ENCODE results near the gene INPP4B. TPM values are rescaled to one million over a fixed set of nuclear protein-coding genes. Genes with fewer than 3 reads are reported as not detected.

Gene INPP4B
- polyA plus RNA-seq, 1 of the 3 experiments (the other 2 are of a cell fraction), result 0.08 TPM

DNA sequence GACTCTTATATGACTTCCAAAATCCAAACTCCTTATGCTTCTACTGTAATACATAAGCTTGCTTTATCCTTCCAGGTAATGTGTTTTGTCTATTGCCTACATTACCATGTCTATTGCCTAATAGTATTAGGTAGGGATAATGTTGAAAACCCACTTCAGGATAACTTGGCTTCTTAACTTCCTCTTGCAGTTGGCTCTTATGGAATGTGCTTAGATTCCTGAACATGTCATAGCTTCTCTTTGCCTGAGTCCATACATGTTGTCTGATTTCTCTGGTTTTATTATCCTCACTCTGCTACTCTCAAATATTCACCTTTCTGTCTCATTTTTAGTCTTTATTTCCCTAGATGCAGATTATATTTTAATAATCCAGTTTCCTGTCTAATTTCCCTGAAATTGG, 609.8 kb downstream of the INPP4B start:
- no peaks in the 10 kb centered on the region for H3K9me2 ChIP-seq
- no peaks in the 10 kb centered on the region for H4K20me1 ChIP-seq (ENCODE audit: insufficient read depth)
- POLR2A ChIA-PET, result no interaction called here
- no peak for TF ChIP-seq MEF2A (IDR thresholded peaks at IDR 0.05; ENCODE audit: borderline replicate concordance, low read depth)
- TF ChIP-seq MXI1 (IDR thresholded peaks at IDR 0.05; ENCODE audit: low read depth, low read length), result no peak
- TF ChIP-seq, protein P1, sequence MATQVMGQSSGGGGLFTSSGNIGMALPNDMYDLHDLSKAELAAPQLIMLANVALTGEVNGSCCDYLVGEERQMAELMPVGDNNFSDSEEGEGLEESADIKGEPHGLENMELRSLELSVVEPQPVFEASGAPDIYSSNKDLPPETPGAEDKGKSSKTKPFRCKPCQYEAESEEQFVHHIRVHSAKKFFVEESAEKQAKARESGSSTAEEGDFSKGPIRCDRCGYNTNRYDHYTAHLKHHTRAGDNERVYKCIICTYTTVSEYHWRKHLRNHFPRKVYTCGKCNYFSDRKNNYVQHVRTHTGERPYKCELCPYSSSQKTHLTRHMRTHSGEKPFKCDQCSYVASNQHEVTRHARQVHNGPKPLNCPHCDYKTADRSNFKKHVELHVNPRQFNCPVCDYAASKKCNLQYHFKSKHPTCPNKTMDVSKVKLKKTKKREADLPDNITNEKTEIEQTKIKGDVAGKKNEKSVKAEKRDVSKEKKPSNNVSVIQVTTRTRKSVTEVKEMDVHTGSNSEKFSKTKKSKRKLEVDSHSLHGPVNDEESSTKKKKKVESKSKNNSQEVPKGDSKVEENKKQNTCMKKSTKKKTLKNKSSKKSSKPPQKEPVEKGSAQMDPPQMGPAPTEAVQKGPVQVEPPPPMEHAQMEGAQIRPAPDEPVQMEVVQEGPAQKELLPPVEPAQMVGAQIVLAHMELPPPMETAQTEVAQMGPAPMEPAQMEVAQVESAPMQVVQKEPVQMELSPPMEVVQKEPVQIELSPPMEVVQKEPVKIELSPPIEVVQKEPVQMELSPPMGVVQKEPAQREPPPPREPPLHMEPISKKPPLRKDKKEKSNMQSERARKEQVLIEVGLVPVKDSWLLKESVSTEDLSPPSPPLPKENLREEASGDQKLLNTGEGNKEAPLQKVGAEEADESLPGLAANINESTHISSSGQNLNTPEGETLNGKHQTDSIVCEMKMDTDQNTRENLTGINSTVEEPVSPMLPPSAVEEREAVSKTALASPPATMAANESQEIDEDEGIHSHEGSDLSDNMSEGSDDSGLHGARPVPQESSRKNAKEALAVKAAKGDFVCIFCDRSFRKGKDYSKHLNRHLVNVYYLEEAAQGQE (IDR thresholded peaks at IDR 0.05; ENCODE audit: low read depth, low read length), result no peak
- no peak for TF ChIP-seq RAD21 (IDR thresholded peaks at IDR 0.05; ENCODE audit: low read length)
- TF ChIP-seq JUND (IDR thresholded peaks at IDR 0.05), result no peak
- TF ChIP-seq CHD2 (IDR thresholded peaks at IDR 0.05; ENCODE audit: low read length, partially characterized antibody), result no peak
- no peaks in the 10 kb centered on the region for H3K9me3 ChIP-seq
- no peak overlapping the region for H3K9ac ChIP-seq
- H3F3A ChIP-seq (replicated peaks; ENCODE audit: insufficient read depth), result no peaks in the 10 kb centered on the region
- no peak overlapping the region for H3K4me3 ChIP-seq (ENCODE audit: low read depth in 2 of 2, low read length in 1 of 2)
- H3K27me3 ChIP-seq (ENCODE audit: insufficient read depth), result no peaks in the 10 kb centered on the region
- H3K4me1 ChIP-seq (ENCODE audit: control insufficient read depth in 1 of 2, insufficient read depth in 2 of 2, low read depth in 1 of 2, low read length in 1 of 2), result no peaks in the 10 kb centered on the region
- H3K27ac ChIP-seq (ENCODE audit: low read depth in 2 of 2, low read length in 1 of 2), result no peak overlapping the region
- no peak for DNase-seq
- no peaks in the 10 kb centered on the region for H3K36me3 ChIP-seq (replicated peaks in 1 of 2; ENCODE audit: control insufficient read depth in 1 of 2, insufficient read depth in 2 of 2, low read length in 1 of 2)
- H3K4me2 ChIP-seq, result no peak overlapping the region
- H2AFZ ChIP-seq (ENCODE audit: low read depth), result no peak overlapping the region
- CTCF ChIA-PET, result no interaction called here
- H3K79me2 ChIP-seq (ENCODE audit: insufficient read depth), result no peaks in the 10 kb centered on the region

- no peaks in the 10 kb centered on the region for H3K79me2 ChIP-seq (ENCODE audit: insufficient read depth)
- H3K4me3 ChIP-seq (ENCODE audit: low read depth in 2 of 2, low read length in 1 of 2), result no peak overlapping the region
- H2AFZ ChIP-seq (ENCODE audit: low read depth), result no peak overlapping the region
- H3K27me3 ChIP-seq (ENCODE audit: insufficient read depth), result no peaks in the 10 kb centered on the region
- no peaks in the 10 kb centered on the region; a peak in 1 of 4 replicates for H3K4me1 ChIP-seq (ENCODE audit: control insufficient read depth in 1 of 2, insufficient read depth in 2 of 2, low read depth in 1 of 2, low read length in 1 of 2)
- no peak overlapping the region for H3K4me2 ChIP-seq
- H3K27ac ChIP-seq (ENCODE audit: low read depth in 2 of 2, low read length in 1 of 2), result no peak overlapping the region
- H4K20me1 ChIP-seq (ENCODE audit: insufficient read depth), result no peaks in the 10 kb centered on the region
- no peaks in the 10 kb centered on the region for H3K9me3 ChIP-seq
- no peaks in the 10 kb centered on the region for H3F3A ChIP-seq (replicated peaks; ENCODE audit: insufficient read depth)
- TF ChIP-seq RCOR1 (IDR thresholded peaks at IDR 0.05; ENCODE audit: low read length) (no peak), MXI1 (IDR thresholded peaks at IDR 0.05; ENCODE audit: low read depth, low read length) (no peak), MAX (IDR thresholded peaks at IDR 0.05; ENCODE audit: low read depth) (no peak), CTCF (IDR thresholded peaks at IDR 0.05) (no peak), GABPA (IDR thresholded peaks at IDR 0.05; ENCODE audit: low read depth) (no peak), POLR2AphosphoS5 (IDR thresholded peaks at IDR 0.05; ENCODE audit: low read depth, low read length) (no peak), USF2 (IDR thresholded peaks at IDR 0.05; ENCODE audit: borderline replicate concordance, low read depth, low read length) (no peak), CHD2 (IDR thresholded peaks at IDR 0.05; ENCODE audit: low read length, partially characterized antibody) (no peak), TCF12 (IDR thresholded peaks at IDR 0.05) (no peak), FOXM1 (IDR thresholded peaks at IDR 0.05; ENCODE audit: low read depth) (no peak)
- TF ChIP-seq, protein P2, sequence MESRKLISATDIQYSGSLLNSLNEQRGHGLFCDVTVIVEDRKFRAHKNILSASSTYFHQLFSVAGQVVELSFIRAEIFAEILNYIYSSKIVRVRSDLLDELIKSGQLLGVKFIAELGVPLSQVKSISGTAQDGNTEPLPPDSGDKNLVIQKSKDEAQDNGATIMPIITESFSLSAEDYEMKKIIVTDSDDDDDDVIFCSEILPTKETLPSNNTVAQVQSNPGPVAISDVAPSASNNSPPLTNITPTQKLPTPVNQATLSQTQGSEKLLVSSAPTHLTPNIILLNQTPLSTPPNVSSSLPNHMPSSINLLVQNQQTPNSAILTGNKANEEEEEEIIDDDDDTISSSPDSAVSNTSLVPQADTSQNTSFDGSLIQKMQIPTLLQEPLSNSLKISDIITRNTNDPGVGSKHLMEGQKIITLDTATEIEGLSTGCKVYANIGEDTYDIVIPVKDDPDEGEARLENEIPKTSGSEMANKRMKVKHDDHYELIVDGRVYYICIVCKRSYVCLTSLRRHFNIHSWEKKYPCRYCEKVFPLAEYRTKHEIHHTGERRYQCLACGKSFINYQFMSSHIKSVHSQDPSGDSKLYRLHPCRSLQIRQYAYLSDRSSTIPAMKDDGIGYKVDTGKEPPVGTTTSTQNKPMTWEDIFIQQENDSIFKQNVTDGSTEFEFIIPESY (IDR thresholded peaks at IDR 0.05; ENCODE audit: borderline replicate concordance, low read depth), result no peak
- TF ChIP-seq, protein P3, sequence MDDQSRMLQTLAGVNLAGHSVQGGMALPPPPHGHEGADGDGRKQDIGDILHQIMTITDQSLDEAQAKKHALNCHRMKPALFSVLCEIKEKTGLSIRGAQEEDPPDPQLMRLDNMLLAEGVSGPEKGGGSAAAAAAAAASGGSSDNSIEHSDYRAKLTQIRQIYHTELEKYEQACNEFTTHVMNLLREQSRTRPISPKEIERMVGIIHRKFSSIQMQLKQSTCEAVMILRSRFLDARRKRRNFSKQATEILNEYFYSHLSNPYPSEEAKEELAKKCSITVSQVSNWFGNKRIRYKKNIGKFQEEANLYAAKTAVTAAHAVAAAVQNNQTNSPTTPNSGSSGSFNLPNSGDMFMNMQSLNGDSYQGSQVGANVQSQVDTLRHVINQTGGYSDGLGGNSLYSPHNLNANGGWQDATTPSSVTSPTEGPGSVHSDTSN (IDR thresholded peaks at IDR 0.05), result no peak
- TF ChIP-seq, protein P4, sequence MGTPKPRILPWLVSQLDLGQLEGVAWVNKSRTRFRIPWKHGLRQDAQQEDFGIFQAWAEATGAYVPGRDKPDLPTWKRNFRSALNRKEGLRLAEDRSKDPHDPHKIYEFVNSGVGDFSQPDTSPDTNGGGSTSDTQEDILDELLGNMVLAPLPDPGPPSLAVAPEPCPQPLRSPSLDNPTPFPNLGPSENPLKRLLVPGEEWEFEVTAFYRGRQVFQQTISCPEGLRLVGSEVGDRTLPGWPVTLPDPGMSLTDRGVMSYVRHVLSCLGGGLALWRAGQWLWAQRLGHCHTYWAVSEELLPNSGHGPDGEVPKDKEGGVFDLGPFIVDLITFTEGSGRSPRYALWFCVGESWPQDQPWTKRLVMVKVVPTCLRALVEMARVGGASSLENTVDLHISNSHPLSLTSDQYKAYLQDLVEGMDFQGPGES (IDR thresholded peaks at IDR 0.05; ENCODE audit: low read depth, low read length), result no peak
- ChIA-PET CTCF (no interaction called here), POLR2A (no interaction called here)
- H3K9me2 ChIP-seq, result no peaks in the 10 kb centered on the region
- H3K36me3 ChIP-seq (replicated peaks in 1 of 2; ENCODE audit: control insufficient read depth in 1 of 2, insufficient read depth in 2 of 2, low read length in 1 of 2), result no peaks in the 10 kb centered on the region
- H3K9ac ChIP-seq, result no peak overlapping the region
- DNase-seq, result no peak
- 85% methylated on average over 2 of the region's 2 CpGs for WGBS (ENCODE audit: low lambda C conversion rate)
Measured at GRCh38 chr4:142231787-142232186, 614.3 kb downstream of the INPP4B start.
